Thoracic aorta (tissue), 2 donors: ENCODE measurements around the gene USP15. TPM values are rescaled to one million over a fixed set of nuclear protein-coding genes. Genes with fewer than 3 reads are reported as not detected.

Experiments used
- ATAC-seq: fragments of 150-250 bp; one replicate; pipeline ENCODE4 v1.8.0; 2017; ENCODE audit warnings: low read depth; ENCODE audit not compliant: insufficient number of reproducible peaks, low FRiP score
- DNase-seq: peaks from one replicate; pipeline ENCODE4 v3.0.0-alpha.2; 2020; ENCODE audit warnings: low spot score
- H3K27ac ChIP-seq, 2 donors: fragments of 200-600 bp; sonication (generic); 1 replicate in 1 of 2; 2 replicates in 1 of 2; pipeline ENCODE4 v1.5.1; 2016; ENCODE audit warnings: mild to moderate bottlenecking in 2 of 2, moderate library complexity in 2 of 2
- H3K27me3 ChIP-seq: fragments of 200-600 bp; sonication (generic); replicated peaks from 2 replicates; pipeline ENCODE4 v1.6.0; 2016; ENCODE audit warnings: mild to moderate bottlenecking; ENCODE audit not compliant: insufficient read depth
- H3K36me3 ChIP-seq: fragments of 200-600 bp; sonication (generic); one replicate; pipeline ENCODE4 v1.5.1; 2016
- H3K4me1 ChIP-seq, 2 donors: fragments of 200-600 bp; sonication (generic); 1 replicate in 1 of 2; 2 replicates in 1 of 2; pipeline versions ENCODE4 v1.5.1 to v1.6.0; 2016; ENCODE audit warnings: low read depth in 2 of 2, mild to moderate bottlenecking in 1 of 2; ENCODE audit not compliant: control insufficient read depth in 1 of 2
- H3K4me3 ChIP-seq: fragments of 200-600 bp; sonication (generic); 2 replicates; pipeline ENCODE4 v1.5.1; 2016; ENCODE audit warnings: mild to moderate bottlenecking
- H3K9me3 ChIP-seq: fragments of 200-600 bp; sonication (generic); 2 replicates; pipeline ENCODE4 v1.5.1; 2016
- total RNA-seq, 2 donors: library from RNA; depleted of rRNA; stranded (reverse); fragments of >200 nt; gene quantifications; one replicate each; pipeline versions ENCODE4 v1.1.0 to v1.2.3, GENCODE V29; 2016
- TF ChIP-seq, protein P1 (sequence below): fragments of 200-600 bp; sonication (generic); IDR thresholded peaks from one replicate; pipeline ENCODE4 v1.5.1; 2019; ENCODE audit warnings: antibody characterized with exemption

USP15 gene
- total RNA-seq, 2 donors from 2014 or later = 39.5 to 128 TPM

DNA sequence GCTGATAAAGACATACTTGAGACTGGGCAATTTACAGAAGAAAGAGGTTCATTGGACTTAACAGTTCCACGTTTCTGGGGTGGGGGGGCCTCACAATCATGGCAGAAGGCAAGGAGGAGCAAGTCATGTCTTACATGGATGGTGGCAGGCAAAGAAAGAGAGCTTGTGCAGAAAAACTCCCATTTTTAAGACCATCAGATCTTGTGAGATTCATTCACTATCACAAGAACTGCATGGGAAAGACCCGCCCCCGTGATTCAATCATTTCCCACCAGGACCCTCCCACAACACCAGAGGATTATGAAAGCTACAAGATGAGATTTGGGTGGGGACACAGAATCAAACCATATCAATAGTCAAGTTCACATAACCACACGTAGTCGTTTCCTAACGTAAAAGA is 85.5 kb downstream of the USP15 start:
- no peak overlapping the region for H3K27ac ChIP-seq
- H3K4me1 ChIP-seq = no peaks in the 10 kb centered on the region
- TF ChIP-seq, protein P1, sequence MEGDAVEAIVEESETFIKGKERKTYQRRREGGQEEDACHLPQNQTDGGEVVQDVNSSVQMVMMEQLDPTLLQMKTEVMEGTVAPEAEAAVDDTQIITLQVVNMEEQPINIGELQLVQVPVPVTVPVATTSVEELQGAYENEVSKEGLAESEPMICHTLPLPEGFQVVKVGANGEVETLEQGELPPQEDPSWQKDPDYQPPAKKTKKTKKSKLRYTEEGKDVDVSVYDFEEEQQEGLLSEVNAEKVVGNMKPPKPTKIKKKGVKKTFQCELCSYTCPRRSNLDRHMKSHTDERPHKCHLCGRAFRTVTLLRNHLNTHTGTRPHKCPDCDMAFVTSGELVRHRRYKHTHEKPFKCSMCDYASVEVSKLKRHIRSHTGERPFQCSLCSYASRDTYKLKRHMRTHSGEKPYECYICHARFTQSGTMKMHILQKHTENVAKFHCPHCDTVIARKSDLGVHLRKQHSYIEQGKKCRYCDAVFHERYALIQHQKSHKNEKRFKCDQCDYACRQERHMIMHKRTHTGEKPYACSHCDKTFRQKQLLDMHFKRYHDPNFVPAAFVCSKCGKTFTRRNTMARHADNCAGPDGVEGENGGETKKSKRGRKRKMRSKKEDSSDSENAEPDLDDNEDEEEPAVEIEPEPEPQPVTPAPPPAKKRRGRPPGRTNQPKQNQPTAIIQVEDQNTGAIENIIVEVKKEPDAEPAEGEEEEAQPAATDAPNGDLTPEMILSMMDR = no peak
- no peak for ATAC-seq
- H3K9me3 ChIP-seq = no peaks in the 10 kb centered on the region
- H3K27me3 ChIP-seq = no peaks in the 10 kb centered on the region
- no peak for DNase-seq
- H3K36me3 ChIP-seq = peaks cover 13% of the 10 kb centered on the region
- no peak overlapping the region for H3K4me3 ChIP-seq

DNA sequence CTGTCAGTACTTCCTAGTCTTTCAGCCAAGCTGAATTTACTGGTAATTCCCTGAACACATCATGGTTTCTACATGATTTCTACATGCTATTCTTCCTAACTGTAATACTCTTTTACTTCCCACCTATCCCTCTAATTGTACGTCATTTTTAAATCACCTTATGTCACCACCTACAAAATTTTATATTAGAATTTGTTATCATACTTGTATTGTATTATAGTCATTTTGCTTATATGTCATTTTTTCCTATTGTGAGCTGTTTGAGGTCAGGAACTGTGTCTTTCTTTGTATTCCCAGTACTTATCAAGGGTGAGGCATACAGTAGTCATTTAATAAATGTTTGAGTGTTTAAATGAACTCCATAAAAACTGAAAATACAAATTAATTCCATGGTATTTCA is 86.6 kb downstream of the USP15 start:
- Histone ChIP-seq H3K27ac (no peak overlapping the region), H3K27me3 (no peaks in the 10 kb centered on the region), H3K4me3 (no peak overlapping the region), H3K4me1 (peaks cover 0 to 6% of the 10 kb centered on the region in 2 donors), H3K36me3 (peaks cover 13% of the 10 kb centered on the region), H3K9me3 (no peaks in the 10 kb centered on the region)
- TF ChIP-seq, protein P1 = no peak
- DNase-seq (no peak), ATAC-seq (no peak)

DNA sequence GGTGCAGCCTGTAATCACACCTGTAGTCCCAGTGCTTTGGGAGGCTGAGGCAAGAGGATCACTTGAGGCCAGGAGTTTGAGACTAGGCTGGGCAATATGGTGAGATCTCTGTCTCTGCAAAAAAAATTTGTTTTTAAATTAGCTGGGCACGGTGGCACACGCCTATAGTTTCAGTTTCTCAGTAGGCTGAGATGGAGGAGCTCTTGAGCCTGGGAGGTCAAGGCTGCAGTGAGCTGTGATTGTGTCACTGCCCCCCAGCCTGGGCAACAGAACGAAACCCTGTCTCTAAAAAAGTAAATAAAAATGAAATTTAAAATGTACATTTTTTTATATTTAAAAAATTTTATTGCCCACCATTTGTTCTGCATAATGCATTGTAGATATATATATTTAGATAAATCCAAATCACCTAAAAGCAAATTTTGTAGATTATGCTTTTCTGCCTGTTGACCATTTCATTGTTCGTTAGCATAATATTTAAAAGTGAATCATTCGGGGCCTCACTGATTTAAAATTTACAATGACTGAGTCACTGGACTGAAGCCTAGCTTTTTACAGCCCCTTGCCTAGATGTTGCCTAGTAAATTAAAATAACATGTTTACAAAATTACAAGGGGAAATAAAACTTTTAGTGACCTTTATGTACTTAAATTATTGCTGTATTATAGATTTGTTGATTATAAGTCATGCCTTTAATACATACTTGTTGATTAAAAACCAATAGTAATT is 87.9 kb downstream of the USP15 start:
- Histone ChIP-seq H3K27ac (no peak overlapping the region), H3K36me3 (peaks cover 12% of the 10 kb centered on the region), H3K4me1 (peaks cover 0 to 6% of the 10 kb centered on the region in 2 donors), H3K27me3 (no peaks in the 10 kb centered on the region), H3K9me3 (no peaks in the 10 kb centered on the region), H3K4me3 (no peak overlapping the region)
- TF ChIP-seq, protein P1 = no peak
- DNase-seq (no peak), ATAC-seq (no peak)

DNA sequence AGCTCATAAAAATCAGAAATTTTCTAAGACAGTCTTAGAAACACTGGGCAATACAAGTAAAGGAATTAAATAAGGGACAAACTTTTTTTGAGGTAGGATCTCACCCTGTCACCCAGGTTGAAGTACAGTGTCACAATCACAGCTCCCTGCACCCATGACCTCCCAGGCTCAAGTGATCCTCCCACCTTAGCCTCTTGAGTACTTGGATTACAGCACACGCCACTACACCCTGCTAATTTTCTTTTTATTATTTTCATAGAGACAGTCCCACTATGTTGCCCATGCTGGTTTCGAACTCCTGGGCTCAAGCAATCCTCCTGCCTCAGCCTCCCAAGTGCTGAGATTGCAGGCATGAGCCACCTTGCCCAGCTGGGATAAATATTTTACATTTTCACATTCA is 90.3 kb downstream of the USP15 start:
- H3K36me3 ChIP-seq = peaks cover 3% of the 10 kb centered on the region
- no peaks in the 10 kb centered on the region for H3K27me3 ChIP-seq
- no peaks in the 10 kb centered on the region for H3K9me3 ChIP-seq
- ATAC-seq (no peak), DNase-seq (no peak)
- H3K27ac ChIP-seq = no peak overlapping the region
- TF ChIP-seq, protein P1 = no peak
- no peak overlapping the region for H3K4me3 ChIP-seq
- H3K4me1 ChIP-seq = peaks cover 6 to 9% of the 10 kb centered on the region in 2 donors

DNA sequence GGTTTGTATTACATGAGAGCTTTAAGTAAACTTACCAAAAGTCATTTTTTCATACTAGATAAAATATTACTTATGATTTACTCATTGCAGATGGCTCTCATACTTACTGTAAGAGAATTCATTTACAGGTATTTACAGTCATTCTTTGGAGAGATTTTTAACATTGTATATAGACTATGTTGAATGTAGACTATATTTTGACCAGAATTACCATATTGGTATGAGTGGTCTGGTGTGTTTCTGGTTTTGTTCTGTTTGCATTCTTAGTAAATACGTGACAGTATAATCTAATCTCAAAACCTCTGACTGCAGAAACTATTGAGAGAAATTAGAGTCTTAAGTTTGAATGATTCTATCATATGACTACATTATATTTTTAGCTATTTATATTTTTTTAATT is 91.1 kb downstream of the USP15 start:
- TF ChIP-seq, protein P1 = no peak
- DNase-seq (no peak), ATAC-seq (no peak)
- Histone ChIP-seq H3K4me1 (peaks cover 6 to 9% of the 10 kb centered on the region in 2 donors), H3K36me3 (no peaks in the 10 kb centered on the region), H3K27ac (no peak overlapping the region), H3K9me3 (no peaks in the 10 kb centered on the region), H3K4me3 (no peak overlapping the region), H3K27me3 (no peaks in the 10 kb centered on the region)
